SK-N-SH treated with all-trans-retinoic acid at 6 μM for 48 hours (cell line): ENCODE data around the gene MTUS2.

Experiments
- ATAC-seq: fragments of 200-7000 bp; cut with Tn5 transposase; 3 replicates; pipeline ENCODE4 v1.9.1; 2020; ENCODE audit warnings: mild to moderate bottlenecking, moderate library complexity
- ARNTL ChIP-seq: fragments of 450-650 bp; formaldehyde crosslinking; IDR thresholded peaks from 2 replicates; pipeline ENCODE4 v1.5.0; 2020; ENCODE audit warnings: low read depth, mild to moderate bottlenecking, moderate library complexity, borderline replicate concordance
- BACH2 ChIP-seq: fragments of 250-450 bp; sonication (Bioruptor Pico); IDR thresholded peaks from 2 replicates; pipeline ENCODE4 v1.9.0; 2021; ENCODE audit warnings: mild to moderate bottlenecking, borderline replicate concordance
- CREB5 ChIP-seq: fragments of 250-450 bp; sonication (Bioruptor Pico); IDR thresholded peaks from 2 replicates; pipeline ENCODE4 v1.5.1; 2020; ENCODE audit warnings: low read depth, mild to moderate bottlenecking, moderate library complexity
- CSDC2 ChIP-seq: fragments of 250-450 bp; sonication (Bioruptor Pico); IDR thresholded peaks from 2 replicates; pipeline ENCODE4 v1.5.0; 2020; ENCODE audit warnings: mild to moderate bottlenecking, moderate library complexity
- ESRRG ChIP-seq: fragments of 250-450 bp; sonication (Bioruptor Pico); IDR thresholded peaks from 2 replicates; pipeline ENCODE4 v1.6.1; 2021; ENCODE audit warnings: mild to moderate bottlenecking
- GLIS3 ChIP-seq: fragments of 250-450 bp; sonication (Bioruptor Pico); IDR thresholded peaks from 2 replicates; pipeline ENCODE4 v1.5.0; 2020; ENCODE audit warnings: mild to moderate bottlenecking, moderate library complexity
- ISL1 ChIP-seq: fragments of 250-450 bp; sonication (Bioruptor Pico); IDR thresholded peaks from 2 replicates; pipeline ENCODE4 v2.1.2; 2022; ENCODE audit warnings: mild to moderate bottlenecking, moderate library complexity
- OSR1 ChIP-seq: fragments of 250-450 bp; sonication (Bioruptor Pico); IDR thresholded peaks from 2 replicates; pipeline ENCODE4 v1.8.0; 2022; ENCODE audit warnings: moderate library complexity, mild to moderate bottlenecking, inconsistent platforms
- POU6F1 ChIP-seq: fragments of 250-450 bp; sonication (Bioruptor Pico); IDR thresholded peaks from 2 replicates; pipeline ENCODE4 v1.8.0; 2021; ENCODE audit warnings: low read depth, mild to moderate bottlenecking, moderate library complexity, borderline replicate concordance
- PPARA ChIP-seq: fragments of 250-450 bp; sonication (Bioruptor Pico); IDR thresholded peaks from 2 replicates; pipeline ENCODE4 v1.5.0; 2020; ENCODE audit warnings: mild to moderate bottlenecking, borderline replicate concordance
- RARB ChIP-seq: fragments of 250-450 bp; sonication (Bioruptor Pico); IDR thresholded peaks from 2 replicates; pipeline ENCODE4 v1.8.0; 2021; ENCODE audit warnings: mild to moderate bottlenecking, moderate library complexity
- SNAI2 ChIP-seq: fragments of 250-450 bp; sonication (Bioruptor Pico); IDR thresholded peaks from 2 replicates; pipeline ENCODE4 v1.5.0; 2020; ENCODE audit warnings: mild to moderate bottlenecking, moderate library complexity
- TCF4 ChIP-seq: fragments of 250-450 bp; sonication (Bioruptor Pico); IDR thresholded peaks from 2 replicates; pipeline ENCODE4 v1.8.0; 2021; ENCODE audit warnings: mild to moderate bottlenecking, moderate library complexity, borderline replicate concordance
- TOX ChIP-seq: fragments of 250-450 bp; sonication (Bioruptor Pico); IDR thresholded peaks from 2 replicates; pipeline ENCODE4 v1.8.0; 2021; ENCODE audit warnings: mild to moderate bottlenecking, moderate library complexity, borderline replicate concordance
- TSHZ2 ChIP-seq: fragments of 250-450 bp; sonication (Bioruptor Pico); IDR thresholded peaks from 2 replicates; pipeline ENCODE4 v1.5.0; 2020; ENCODE audit warnings: mild to moderate bottlenecking, moderate library complexity
- ZC3H10 ChIP-seq: fragments of 250-450 bp; sonication (Bioruptor Pico); IDR thresholded peaks from 2 replicates; pipeline ENCODE4 v1.5.1; 2021; ENCODE audit warnings: mild to moderate bottlenecking, moderate library complexity
- ZFP3 ChIP-seq: fragments of 250-450 bp; sonication (Bioruptor Pico); IDR thresholded peaks from 2 replicates; pipeline ENCODE4 v1.5.0; 2020; ENCODE audit warnings: mild to moderate bottlenecking, moderate library complexity
- ZNF565 ChIP-seq: fragments of 450-650 bp; formaldehyde crosslinking; conservative IDR thresholded peaks from 2 replicates; pipeline ENCODE4 v1.5.0; 2020; ENCODE audit warnings: low read depth, mild to moderate bottlenecking, moderate library complexity
- ZNF70 ChIP-seq: fragments of 450-650 bp; formaldehyde crosslinking; IDR thresholded peaks from 2 replicates; pipeline ENCODE4 v1.5.0; 2020; ENCODE audit warnings: mild to moderate bottlenecking, moderate library complexity
- ZNF8 ChIP-seq: fragments of 450-650 bp; formaldehyde crosslinking; IDR thresholded peaks from 2 replicates; pipeline ENCODE4 v1.5.0; 2020; ENCODE audit warnings: mild to moderate bottlenecking, moderate library complexity
- TF ChIP-seq, protein P1 (sequence below): fragments of 250-450 bp; sonication (Bioruptor Pico); IDR thresholded peaks from 2 replicates; pipeline ENCODE4 v1.8.0; 2020; ENCODE audit warnings: mild to moderate bottlenecking, moderate library complexity, borderline replicate concordance
- TF ChIP-seq, protein P2 (sequence below): fragments of 250-450 bp; sonication (Bioruptor Pico); IDR thresholded peaks from 2 replicates; pipeline ENCODE4 v1.5.1; 2021; ENCODE audit warnings: mild to moderate bottlenecking, moderate library complexity

Gene MTUS2

GRCh38 chr13:29081036-29081435 is 260.9 kb downstream of the MTUS2 start:
- no peak for ATAC-seq
- TF ChIP-seq ESRRG (no peak), POU6F1 (CRISPR knock-in tag) (no peak), CREB5 (CRISPR knock-in tag) (no peak), OSR1 (CRISPR knock-in tag) (no peak), ZFP3 (no peak), PPARA (CRISPR knock-in tag) (no peak), TSHZ2 (no peak), CSDC2 (no peak), ZNF565 (CRISPR knock-in tag) (no peak), ISL1 (CRISPR knock-in tag) (no peak), GLIS3 (CRISPR knock-in tag) (no peak), BACH2 (CRISPR knock-in tag) (no peak), ZC3H10 (no peak), SNAI2 (CRISPR knock-in tag) (no peak), ZNF70 (CRISPR knock-in tag) (no peak), TOX (CRISPR knock-in tag) (no peak), TCF4 (CRISPR knock-in tag) (no peak), ARNTL (CRISPR knock-in tag) (no peak)
- TF ChIP-seq, protein P1, sequence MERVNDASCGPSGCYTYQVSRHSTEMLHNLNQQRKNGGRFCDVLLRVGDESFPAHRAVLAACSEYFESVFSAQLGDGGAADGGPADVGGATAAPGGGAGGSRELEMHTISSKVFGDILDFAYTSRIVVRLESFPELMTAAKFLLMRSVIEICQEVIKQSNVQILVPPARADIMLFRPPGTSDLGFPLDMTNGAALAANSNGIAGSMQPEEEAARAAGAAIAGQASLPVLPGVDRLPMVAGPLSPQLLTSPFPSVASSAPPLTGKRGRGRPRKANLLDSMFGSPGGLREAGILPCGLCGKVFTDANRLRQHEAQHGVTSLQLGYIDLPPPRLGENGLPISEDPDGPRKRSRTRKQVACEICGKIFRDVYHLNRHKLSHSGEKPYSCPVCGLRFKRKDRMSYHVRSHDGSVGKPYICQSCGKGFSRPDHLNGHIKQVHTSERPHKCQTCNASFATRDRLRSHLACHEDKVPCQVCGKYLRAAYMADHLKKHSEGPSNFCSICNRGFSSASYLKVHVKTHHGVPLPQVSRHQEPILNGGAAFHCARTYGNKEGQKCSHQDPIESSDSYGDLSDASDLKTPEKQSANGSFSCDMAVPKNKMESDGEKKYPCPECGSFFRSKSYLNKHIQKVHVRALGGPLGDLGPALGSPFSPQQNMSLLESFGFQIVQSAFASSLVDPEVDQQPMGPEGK: no peak
- TF ChIP-seq, protein P2, sequence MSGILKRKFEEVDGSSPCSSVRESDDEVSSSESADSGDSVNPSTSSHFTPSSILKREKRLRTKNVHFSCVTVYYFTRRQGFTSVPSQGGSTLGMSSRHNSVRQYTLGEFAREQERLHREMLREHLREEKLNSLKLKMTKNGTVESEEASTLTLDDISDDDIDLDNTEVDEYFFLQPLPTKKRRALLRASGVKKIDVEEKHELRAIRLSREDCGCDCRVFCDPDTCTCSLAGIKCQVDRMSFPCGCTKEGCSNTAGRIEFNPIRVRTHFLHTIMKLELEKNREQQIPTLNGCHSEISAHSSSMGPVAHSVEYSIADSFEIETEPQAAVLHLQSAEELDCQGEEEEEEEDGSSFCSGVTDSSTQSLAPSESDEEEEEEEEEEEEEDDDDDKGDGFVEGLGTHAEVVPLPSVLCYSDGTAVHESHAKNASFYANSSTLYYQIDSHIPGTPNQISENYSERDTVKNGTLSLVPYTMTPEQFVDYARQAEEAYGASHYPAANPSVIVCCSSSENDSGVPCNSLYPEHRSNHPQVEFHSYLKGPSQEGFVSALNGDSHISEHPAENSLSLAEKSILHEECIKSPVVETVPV (CRISPR knock-in tag): no peak
- TF ChIP-seq, all 23 proteins: peak for 0

GRCh38 chr13:29081697-29082440 is 261.7 kb downstream of the MTUS2 start:
- no peak for ATAC-seq
- TF ChIP-seq OSR1 (CRISPR knock-in tag) (no peak), ZC3H10 (no peak), POU6F1 (CRISPR knock-in tag) (no peak), ZNF8 (CRISPR knock-in tag) (no peak), TCF4 (CRISPR knock-in tag) (no peak), RARB (CRISPR knock-in tag) (no peak), PPARA (CRISPR knock-in tag) (no peak), SNAI2 (CRISPR knock-in tag) (no peak), CSDC2 (no peak), GLIS3 (CRISPR knock-in tag) (no peak), ZNF70 (CRISPR knock-in tag) (no peak), ARNTL (CRISPR knock-in tag) (no peak)
